Inflammatory macrophage treated with lipopolysaccharide for 1 hour (primary cell): ENCODE measurements around the gene ZNF80.
"Not testable (repeated sequence)": the region's sequence is repeated elsewhere in the genome, so short reads cannot be mapped to it uniquely, and the experiment has no call there.

ENCODE experiments used
- DNase-seq, 2 donors: peaks; one replicate each; pipeline ENCODE4 v3.0.0-alpha.2; 2020 to 2022

Gene ZNF80

DNA sequence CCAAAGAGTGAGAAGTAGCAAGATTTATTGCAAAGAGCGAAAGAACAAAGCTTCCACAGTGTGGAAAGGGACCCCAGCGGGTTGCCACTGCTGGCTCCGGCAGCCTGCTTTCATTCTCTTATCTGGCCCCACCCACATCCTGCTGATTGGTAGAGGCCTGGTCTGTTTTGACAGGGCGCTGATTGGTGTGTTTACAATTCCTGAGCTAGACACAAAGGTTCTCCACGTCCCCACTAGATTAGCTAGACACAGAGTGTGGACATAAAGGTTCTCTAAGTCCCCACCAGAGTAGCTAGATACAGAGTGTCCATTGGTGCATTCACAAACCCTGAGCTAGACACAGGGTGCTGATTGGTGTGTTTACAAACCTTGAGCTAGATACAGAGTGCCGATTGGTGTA, at the start of gene ZNF80:
Gene ZNF80 (minus strand): TSS at position 101 of the 400 bp plus-strand sequence. CDS start 504 bp downstream, outside the sequence.
- not testable (repeated sequence) for DNase-seq

DNA sequence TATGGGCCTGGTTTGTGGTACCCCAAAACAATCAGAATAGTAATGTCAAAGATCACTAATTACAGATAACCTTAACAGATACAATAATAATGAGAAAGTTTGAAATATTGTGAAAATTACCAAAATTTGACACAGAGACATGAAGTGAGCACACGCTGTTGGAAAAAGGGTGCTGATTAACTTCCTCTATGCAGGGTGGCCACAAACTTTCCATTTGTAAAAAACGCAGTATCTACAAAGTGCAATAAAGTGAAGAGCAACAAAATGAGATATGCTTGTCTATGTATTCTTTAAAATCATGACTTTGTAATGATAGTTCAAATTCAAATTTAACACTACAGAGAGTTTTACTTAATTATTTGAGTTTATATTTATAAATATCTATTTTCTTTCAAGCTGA, 48.9 kb upstream of the ZNF80 start:
- DNase-seq = no peak

DNA sequence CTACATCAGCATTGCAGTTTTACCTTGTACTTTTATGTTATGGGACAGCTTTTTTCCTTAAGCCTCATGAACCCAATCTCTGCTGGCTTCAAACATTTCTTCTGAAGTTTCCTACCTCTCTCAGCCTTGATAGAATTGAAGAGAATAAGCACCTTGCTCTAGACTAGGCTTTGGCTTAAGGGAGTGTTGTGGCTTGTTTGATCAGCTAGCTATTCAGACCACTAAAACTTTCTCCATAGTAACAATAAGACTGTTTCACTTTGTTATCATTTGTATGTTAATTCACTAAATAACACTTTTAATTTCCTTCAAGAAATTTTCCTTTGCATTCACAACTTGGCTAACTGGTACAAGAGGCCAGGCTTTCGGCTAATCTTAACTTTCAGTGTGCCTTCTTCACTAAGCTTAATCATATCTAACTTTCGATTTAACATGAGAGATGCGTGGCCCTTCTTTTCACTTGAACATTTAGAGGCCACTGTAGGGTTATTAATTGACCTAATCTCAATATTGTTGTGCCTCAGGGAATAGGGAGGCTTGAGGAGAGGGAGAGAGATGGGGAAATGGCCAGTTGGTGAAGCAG, 48.4 kb upstream of the ZNF80 start:
- DNase-seq = no peak

DNA sequence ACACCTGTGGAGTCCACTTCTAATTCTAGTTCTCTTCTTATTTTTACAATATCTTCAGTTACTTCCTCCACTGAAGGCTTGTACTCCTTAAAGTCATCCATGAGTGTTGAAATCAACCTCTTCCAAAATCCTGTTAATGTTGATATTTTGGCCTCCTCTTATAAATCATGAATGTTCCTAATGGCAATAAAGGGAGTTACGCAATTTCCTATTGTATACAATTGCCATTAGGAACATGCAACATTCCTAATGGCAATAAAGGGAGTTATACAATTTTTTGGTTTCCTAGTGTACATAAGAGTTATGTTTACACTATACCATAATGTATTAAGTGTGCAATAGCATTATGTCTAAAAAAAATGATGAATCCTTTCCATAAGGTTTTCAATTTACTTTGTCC, 47.3 kb upstream of the ZNF80 start:
- DNase-seq = no peak

DNA sequence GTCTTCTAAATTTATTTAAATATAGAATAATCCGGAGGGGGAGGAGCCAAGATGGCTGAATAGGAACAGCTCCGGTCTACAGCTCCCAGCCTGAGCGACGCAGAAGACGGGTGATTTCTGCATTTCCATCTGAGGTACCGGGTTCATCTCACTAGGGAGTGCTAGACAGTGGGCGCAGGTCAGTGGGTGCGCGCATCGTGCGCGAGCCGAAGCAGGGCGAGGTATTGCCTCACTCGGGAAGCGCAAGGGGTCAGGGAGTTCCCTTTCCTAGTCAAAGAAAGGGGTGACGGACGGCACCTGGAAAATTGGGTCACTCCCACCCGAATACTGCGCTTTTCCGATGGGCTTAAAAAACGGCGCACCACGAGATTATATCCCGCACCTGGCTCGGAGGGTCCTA, 39.5 kb upstream of the ZNF80 start:
- not testable (repeated sequence) for DNase-seq

DNA sequence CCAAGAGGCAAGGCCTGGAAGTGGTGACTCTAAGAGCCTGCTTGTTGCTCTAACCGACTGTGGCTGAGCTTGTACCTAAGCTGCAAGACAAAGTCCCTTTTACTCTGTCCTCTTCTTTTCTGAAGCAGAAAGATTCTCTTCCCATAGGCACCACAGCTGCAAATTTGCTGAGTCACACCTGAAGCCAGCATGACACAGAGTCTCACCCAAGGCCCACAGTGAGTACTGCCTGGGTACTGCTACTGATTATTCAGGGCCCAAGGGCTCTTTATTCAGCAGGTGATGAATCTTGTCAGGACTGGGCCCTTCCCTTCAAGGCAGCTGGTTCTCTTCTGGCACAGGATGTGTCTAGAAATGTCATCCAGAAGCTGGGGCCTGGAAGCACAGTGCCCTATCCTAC, 37.6 kb upstream of the ZNF80 start:
- no peak for DNase-seq

DNA sequence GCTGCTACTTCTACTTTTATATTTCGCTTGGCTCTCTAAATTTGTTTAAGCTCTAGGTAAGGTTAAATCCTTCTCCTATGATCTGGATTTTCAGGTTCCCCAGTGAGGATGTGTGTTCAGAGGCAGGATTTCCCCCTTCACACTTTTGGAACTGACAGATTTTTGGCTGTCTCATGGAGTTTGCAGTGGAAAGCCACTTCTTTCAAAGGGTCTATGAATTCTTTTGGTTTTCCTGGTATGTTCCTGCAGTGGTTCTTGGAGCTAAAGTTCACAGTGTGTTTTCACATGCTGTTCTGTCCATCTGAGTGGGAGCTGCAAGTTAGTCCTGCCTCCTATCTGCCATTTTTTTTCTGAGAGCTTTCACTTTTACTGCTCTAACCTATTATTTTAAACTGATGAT, 34.9 kb upstream of the ZNF80 start:
- DNase-seq = no peak

DNA sequence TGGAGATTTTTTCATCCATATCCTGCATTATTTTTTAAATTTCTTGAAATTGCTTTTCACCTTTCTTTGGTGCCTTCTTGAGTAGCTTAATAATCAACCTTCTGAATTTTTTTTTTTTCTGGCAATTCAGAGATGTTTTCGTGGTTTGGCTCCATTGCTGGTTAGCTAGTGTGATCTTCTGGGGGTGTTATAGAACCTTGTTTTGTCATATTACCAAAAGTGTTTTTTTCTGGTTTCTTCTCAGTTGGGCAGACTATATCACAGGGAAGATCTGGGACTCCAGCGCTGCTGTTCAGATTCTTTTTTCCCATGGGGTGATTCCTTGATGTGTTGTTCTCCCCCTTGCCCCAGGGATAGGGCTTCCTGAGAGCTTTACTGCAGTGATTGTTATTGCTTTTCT, 32.6 kb upstream of the ZNF80 start:
- DNase-seq = no peak

DNA sequence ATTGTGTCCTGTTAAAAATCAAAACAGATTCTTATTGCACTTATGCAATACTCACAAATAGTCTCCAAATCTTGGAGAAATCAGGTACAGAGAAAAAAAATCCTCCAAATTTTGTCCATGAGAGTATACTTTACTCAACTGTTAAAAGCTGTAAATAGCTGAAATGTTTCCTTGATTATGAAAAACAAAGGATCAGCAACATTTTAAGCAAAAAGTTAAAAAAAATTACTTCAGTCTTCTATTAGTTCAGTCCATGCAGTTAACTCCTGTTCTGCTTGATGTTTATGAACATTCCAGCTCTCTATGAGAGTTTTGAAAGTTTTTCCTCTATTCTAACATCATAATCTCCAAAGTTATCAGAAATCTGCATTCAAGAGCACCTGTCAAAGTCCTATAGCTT, 22.8 kb upstream of the ZNF80 start:
- DNase-seq = no peak

DNA sequence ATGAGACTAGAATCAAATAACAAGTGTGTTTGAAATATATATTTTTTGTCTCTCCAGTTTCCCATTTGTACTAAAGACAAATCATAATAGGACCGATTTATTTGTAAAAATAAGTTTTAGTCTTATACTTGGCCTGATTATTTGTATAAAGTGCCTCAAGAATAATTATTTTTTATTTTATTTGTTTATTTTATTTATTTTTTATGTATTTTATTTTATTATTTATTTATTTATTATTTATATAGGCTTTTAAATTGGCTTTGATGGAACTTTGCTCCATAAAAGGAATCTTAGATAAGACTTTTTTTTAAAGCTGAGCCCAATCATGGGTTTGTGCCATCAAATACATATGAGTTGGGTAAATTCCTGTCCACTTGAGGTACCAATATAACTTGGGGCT, 22.2 kb upstream of the ZNF80 start:
- no peak for DNase-seq

DNA sequence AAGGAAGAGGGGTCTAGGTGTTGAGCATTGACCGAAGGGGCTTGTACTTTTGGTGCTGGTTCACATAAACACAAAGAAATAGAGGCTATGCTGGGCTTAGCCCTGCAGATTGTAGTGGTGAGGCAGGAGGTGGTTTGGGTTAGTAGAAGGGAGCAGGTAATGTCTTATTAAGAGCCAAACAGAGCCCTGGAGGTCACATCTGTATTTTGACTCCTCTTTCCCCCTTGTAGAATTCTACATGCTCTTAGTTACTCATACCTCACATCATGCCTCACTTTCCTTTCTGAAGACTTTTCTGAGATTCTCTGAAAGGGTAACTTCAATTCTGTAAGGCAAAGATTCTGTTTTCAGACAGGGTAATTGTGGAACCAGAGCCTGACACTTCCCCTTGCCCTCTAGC, 16.1 kb upstream of the ZNF80 start:
- DNase-seq = no peak

DNA sequence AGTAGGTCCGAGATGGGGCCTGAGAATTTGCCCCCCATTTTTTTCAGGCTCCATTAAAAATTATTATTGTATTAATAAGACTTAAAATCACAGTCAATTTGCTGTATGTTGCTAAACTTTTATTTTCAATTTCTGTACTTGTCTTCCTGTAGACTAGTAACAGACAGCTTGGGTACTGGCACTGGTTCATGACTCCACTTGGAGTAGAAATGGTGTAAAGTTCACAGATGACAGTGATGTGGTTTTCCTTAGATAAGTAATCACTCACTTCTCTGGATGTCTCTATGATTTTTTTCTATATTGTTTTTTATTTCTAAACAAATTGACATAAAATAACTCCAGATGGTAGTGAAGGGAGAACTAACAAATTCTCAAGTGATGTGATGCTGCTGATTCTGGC, 15.6 kb upstream of the ZNF80 start:
- DNase-seq = no peak

DNA sequence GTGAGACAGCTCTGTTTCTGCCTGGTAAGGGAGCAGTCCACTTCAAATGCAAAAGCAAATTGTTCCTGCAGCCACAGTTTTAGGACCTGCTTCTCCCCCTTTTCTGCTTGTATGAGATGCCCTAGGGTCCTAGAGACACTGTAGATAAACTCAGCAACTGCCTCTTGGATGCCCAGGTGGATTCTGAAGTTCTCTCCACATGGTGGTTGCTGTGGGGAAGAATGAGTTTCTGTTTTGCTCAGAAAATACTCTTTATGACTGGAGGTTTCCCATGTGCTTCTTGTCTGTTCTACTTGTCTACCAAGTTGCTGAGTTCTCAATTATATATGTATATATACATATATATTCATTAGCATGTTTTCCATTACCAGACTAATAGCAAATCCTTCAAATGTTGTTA, 5.6 kb upstream of the ZNF80 start:
- no peak for DNase-seq

DNA sequence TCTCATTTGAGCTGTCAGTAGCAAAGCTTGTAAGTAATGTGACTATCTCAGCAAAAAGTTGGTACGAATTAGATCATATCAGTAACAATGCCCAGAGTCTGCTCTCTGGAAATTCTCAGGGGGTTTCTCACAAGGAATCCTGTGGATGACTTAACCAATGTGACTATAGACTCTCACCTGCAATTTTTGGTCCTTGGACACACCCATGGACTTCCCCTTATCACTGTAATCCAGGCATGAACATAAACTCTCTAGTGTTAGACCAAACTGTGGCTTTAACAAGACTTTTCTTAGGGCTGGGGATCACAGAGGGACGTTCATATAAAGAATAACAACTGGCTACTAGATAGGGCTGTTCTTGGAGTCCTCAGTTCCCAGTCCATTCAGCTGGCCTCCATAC, 3.9 kb upstream of the ZNF80 start:
- no peak for DNase-seq

DNA sequence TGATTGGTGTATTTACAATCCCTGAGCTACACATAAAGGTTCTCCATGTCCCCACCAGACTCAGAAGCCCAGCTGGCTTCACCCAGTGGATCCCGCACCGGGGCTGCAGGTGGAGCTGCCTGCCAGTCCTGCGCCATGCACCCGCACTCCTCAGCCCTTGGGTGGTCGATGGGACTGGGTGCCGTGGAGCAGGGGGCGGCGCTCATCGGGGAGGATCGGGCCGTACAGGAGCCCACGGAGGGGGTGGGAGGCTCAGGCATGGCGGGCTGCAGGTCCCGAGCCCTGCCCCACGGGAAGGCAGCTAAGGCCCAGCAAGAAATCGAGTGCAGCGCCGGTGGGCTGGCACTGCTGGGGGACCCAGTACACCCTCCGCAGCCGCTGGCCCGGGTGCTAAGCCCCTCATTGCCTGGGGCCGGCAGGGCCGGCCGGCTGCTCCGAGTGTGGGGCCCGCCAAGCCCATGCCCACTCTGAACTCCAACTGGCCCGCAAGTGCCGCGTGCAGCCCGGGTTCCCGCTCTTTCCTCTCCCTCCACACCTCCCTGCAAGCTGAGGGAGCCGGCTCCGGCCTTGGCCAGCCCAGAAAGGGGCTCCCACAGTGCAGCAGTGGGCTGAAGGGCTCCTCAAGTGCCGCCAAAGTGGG, 888 bp upstream of the ZNF80 start:
- not testable (repeated sequence) for DNase-seq

DNA sequence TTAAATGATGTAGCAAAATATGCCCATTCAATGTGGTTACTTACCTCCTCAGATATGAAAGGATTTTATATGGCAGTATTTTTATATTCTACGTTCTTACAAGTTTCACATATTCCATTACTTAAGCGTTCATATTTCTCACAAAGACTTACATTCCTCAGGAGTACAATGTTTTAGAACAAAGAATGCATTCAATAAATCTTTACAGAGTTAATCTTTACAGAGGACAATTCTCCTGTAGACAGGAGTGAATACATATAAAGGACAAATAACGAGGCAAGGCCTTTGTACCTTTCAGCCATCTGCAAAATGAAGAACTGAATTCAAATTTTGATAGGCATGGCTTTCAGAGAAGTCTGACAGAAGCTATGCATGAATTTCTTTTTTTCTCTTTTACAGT, 1.9 kb downstream of the ZNF80 start:
- no peak for DNase-seq

DNA sequence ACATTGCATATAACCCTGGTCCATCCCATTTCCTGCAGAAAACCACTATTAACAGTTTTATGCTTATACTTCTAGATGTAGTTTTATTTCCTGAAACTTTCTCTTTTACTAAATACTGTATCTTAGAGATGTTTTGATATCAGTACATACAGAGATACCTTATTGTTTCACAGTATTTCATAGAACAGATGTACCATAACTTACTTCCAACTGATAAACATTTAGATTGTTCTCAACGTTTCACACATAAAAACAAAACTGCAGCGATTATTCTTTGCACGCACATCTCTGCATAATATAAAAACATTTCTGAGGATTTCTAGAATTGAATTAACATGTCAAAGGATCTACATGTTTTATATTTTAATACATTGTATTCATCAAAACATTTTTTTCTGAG, 2.6 kb downstream of the ZNF80 start:
- no peak for DNase-seq

DNA sequence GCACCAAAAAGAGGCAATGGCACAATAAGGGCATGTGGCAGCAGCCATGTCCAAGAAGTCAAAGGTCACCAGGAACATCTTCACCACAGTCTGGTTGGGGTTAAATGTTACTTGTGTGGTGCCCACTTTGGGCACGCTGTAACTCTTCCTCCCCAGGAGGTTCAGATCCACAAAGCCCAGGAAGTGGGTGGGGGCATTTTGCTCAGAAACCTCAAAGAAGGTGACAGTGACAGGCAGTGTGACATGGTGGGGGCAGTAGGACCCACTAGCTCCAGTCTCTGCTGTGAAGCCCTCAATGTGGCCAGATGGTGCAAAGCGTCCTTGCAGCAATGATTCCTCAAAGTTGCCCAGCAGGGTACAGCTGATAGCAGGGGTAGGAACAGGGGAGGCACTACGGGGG, 5.8 kb downstream of the ZNF80 start:
- DNase-seq = no peak

DNA sequence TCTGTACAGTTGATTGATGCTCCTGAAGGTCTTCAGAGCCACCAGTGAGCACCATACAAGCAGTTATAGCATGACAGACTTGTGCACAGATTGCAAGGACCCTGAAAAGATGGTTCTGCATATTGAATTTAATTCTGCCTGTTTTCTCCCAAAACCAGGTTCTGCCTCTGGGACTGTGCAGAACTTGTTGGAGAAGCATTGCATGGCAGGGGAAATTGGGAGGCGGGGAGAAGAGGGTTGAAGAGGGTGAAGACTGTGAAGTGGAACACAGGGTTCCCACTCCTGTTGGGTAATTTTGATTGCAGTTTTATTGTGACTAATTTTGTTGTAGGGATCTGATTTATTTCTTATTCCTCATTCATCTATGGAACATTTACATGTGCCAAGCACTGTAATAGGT, 10.3 kb downstream of the ZNF80 start:
- no peak for DNase-seq

DNA sequence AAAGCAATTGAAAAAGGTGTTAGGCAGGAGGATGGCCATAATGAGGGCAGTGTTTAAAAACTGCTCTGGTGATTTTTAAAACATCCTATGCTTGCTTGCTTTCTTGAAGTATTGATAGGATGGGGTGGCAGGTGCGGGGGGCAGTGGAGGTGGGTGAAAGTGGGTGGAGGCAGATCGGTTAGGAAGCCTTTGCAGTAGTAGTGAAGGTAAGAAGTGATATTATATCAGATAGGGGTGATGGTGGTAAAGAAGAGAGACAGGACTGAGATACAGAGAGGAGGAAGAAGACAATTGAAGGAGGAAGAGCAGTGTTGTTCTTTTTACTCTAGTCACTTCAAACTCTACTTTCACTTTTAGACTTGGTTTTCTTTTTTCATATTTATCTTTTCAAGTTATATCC, 11.1 kb downstream of the ZNF80 start:
- no peak for DNase-seq

DNA sequence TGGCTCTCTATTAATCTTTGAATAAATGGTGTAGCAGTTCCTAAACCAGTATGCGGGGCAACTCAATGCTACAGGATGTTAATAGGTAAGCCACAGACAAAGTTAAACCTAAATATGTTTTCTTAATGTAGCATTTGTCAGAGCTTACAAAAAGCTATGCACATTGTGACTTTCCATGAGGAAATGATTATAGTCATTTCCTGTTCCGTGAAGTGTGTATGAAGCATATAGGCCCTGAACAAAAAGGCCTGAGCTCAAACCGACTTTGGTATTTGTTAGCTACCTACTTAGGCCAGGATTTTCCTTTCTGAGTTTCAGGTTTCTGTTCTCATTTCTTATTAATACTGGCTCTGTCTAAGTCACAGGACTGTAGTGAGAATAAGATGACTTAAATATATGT, 14.2 kb downstream of the ZNF80 start:
- no peak for DNase-seq

DNA sequence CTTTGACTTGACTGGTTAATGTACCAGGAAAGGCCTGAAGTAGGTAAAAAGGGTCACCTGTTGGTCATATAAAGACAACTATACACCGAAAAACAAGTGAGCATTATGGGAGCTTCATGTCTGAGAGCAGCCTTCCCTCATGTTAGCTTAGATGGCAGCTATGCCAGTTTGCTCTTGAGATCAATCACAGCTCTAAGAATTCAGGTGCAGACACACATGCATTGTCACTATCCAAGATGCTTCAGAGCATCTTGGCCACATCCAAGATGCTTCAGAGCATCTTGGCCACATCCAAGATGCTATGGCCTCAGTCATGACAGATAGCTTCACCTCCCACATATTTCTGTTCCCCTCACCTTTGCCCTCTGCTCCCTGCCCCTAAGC, 15.5 kb downstream of the ZNF80 start:
- no peak for DNase-seq

DNA sequence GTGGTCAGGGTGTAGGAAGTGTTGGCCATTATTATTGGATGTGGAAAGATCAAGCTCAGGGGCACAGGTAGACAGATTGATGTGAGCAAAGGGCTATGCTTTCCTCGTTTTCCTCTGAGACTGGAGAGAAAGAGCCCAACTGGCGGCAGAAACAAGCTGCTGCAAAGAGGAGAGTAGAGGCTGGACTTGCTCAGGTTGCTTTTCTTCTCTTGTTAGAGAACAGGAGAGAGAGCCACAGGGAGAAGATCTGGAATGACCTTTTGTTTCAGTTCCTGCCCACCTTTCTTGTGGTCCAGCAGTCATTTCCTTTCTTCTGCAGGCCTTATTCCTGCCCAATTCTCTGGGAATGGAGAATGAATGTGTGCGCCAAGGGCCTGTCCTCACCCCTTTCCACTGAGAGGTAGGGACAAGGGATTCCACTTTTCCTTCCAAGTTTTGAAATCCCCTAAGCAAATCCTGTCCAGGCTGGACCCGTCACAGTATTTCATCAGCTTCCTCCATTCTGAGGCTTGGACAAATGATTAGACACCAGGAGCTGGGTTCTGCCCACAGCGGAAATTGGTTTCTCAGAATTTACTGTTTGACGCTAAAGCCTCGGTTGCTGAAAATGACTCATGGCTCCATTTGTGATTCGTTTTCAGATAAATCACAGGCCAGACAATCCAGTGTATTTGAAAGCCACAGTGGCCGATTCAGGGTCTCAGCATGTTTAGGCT, 16.1 kb downstream of the ZNF80 start:
- no peak for DNase-seq

DNA sequence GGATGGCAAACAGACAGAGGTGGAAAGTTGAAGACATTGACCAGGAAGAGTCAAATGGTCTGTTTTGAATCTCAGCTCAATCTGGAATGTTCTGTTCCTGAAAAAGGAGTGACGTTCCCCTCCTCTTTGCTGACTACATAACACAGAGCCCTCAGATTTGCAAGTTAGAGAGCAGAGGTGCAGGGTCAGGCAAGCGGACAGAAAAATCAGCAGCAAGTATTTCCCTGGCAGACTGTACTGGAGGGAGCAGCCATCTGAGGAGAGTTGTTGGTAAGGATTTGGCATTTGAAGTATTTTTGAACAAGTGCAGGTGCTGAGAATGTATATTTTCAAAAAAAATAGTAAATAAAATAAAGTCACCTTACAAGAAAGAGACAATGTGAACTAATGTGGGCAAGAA, 17.6 kb downstream of the ZNF80 start:
- no peak for DNase-seq
